GM19395 (cell line): ENCODE data around the gene BCL2.

ENCODE experiments used
- ATAC-seq: cut with Tn5 transposase; IDR thresholded peaks from one replicate; pipeline ENCODE4 v1.9.1; 2021; ENCODE audit warnings: mild to moderate bottlenecking, moderate library complexity; ENCODE audit not compliant: unreplicated experiment

BCL2 gene

DNA sequence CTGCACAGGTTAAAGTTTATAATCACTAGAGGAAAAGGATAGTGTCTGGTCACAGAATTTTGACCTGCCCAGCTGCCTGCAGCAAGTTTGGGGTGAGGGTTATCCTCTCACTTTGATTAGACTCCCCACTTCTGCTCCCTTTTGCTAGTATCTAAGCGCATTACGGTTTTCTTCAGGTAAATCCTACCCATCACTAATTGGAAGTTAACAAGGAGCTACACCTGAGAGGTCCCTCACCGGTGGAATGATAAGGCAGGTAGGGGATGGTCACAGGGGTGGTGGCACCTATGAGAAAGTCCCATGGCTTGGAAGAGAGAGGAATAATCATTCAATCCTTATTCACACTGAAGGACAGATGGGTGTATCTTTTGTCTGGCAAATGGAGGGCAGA lies 7.6 kb downstream of the BCL2 start:
- ATAC-seq: peak; percentile 18

GRCh38 chr18:63311118-63312018 lies 8.2 kb downstream of the BCL2 start:
- ATAC-seq: peak; percentile 71

- ATAC-seq: no peak
These were observed 10.1 kb downstream of the BCL2 start for GRCh38 chr18:63309422-63309821.

DNA sequence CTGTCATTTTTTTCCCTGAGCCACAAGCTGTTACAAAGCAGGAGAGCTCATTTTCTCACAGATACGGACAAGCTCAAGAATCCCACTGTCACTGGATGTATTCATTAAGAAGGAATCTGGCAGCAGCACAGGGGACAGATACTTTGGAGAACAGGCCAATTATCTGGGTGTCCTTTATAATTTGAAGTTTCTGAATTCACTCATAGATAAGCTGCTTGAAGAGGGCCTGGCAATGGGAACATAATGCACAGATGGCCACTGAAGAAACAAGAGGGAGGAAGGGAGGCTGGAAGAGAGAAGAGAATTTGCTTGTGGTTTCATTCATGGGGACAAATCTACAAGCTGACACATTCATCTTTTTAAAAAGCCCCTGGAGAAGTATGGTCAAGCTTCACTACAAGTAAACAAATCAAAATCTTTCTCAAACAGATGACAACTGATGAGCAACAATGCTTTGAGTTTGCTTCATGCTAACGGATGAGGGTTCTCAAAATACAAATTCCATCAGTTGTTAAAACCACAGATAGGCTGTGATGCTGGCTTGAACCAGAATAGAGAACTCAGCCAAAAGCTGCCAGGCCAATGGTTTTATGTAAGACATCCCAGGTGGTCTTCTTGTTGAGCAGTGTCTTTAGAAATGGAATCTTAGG lies 11.9 kb downstream of the BCL2 start:
- no peak for ATAC-seq

- ATAC-seq: no peak
These were observed 12.6 kb downstream of the BCL2 start for GRCh38 chr18:63306819-63307550.

DNA sequence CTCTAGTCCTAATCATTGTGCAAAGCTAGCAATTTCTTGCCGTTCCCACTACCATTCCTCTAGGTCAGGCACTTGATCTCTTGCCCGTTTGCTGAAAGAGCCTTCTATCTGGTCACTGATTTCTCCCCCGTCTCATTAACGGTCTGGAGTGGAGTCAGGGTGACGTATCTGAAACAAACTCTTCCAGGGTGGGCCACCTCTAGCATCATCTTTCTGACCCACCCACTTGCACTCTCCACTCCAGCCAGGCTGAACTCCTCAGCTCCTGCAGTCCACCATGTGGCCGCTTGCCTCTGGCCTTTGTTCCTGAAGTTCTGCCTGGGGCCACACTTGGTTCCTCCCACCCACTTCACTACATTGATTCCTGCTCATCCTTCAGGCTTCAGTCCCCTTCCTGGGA lies 13.3 kb downstream of the BCL2 start:
- ATAC-seq: no peak

GRCh38 chr18:63303547-63303946 lies 16.0 kb downstream of the BCL2 start:
- no peak for ATAC-seq

DNA sequence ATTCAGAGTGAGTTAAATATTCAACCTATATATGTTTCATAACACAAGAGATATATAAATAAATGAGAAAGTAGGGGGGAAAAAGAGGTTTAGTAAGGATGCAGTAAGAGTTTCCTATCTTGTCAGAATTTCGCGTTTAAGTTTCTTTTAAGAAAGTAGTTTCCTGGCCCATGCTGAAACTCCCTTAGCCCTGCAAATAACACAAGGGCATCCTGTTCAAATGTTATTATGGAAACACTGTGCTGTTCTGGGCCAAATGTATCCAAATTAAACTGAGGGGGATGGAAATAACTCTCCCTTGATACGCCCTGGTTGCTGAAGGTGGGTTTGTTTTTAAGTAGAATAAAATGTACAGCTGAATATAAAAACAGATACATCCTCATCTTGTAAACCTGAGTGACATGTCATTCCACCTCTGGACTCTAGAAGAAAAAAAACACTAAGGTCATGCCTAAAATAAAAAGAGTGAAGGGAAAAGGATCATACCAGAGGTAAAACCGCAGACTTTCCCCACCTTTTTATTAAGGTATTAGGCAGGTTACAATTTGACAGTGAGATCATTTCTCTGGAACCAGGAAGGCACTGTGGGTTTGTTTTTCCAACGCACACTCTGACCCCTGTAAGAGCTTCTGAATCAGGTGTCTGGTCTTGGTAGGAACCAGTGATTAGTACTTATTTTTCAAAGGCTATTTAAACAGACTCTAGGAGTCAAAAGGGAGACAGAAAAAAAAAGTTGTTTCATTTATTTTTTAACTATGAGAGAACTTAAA lies 16.7 kb downstream of the BCL2 start:
- ATAC-seq: no peak

GRCh38 chr18:63302220-63302619 lies 17.3 kb downstream of the BCL2 start:
- ATAC-seq: no peak

DNA sequence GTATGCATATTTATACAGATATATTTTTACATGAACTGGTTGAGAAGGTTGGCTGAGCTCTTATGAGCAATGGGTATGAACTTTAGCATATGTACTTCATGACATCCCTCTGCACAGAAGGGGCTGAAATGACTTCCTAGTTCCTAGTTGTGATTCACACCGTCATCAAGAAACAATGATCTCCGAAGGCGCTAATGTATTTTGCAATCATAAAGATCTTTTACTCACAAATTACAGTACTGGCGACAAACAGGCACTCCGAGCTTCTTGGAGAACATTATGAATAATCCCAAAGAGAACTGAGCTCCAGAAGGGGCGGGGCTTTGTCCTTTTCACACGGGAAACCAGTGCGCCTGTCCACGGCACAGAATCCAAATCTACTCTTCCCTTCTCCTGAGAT lies 18.1 kb downstream of the BCL2 start:
- ATAC-seq: no peak

GRCh38 chr18:63299837-63300745 lies 19.5 kb downstream of the BCL2 start:
- peak; percentile 73 for ATAC-seq

DNA sequence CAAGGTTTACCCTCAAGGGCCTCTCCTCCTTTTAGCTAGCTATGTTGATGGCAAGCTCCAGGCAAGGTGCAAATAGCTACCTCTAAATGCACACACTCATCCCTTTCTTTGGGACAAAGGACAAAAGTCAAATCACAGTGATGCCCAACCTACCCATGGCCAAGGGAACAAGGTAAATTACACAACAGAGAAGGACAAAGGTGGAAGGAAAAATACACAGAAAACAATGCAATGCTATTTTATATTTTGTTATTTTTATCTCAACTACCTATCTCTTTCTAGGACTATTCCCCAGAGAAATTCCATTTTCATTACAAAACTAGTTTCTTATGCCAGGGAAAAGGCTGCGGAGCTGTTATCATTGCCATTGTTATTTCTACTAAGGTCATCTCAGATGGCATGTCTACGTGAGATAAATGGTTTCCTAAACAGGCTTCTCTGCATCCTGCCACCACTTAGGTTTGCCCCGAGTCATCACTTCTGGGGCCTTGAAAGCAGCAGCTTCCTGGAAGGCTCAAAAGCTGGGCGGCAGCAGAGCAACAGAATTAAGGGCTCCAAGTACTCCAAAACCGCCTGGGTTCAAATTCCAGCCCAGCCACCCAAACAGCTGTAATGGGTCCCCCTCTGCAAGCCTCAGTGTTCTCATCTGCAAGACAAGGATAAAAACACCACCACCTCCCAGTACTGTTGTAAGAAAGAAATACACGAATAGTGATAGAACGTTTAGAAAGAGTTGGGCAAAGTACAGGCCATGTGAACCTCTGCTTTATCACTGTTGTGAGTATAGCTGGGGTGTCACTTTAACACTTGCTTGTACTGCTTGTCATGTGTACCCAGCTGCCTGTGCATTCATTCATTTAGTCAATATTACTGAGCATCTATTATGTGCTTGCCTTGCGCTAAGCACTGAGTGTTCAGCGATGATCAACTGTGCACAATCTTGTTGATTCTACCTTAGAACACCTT lies 20.9 kb downstream of the BCL2 start:
- ATAC-seq: no peak

DNA sequence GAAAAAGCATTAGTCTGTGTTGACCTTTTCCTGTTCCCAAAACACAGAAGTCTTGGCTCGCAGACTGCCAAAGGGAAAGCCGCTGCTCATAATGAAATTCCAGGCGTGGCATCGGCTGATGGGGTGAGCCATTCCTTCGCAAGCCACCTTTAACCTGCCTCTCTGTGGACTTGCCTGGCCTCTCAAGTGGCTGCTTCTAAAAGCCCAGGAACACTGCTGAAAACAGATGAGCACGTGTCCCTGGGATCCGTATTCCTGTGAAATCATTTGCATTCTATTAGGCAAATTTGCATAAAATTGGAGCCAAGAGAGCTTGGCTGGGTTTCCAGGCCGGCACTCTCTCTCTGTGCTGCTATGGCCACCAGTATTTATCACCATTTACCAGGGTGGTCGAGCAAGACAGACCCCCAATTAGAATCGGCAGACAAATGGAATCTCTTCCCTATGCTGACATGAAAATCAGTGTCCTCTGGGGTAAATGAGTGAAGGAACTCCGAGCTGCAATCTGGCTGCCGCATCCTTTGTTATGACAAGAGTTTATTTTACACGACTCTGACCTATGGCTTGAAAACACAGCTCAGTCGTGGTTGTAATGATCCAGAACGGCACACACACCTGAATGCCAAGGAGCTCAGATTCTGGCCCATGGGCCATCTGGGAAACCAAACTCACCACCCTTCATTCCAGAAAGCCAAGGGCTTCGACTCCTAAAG lies 21.7 kb downstream of the BCL2 start:
- no peak for ATAC-seq

GRCh38 chr18:63293935-63294334 lies 25.6 kb downstream of the BCL2 start:
- ATAC-seq: no peak

GRCh38 chr18:63292831-63293683 lies 26.5 kb downstream of the BCL2 start:
- peak; percentile 77 for ATAC-seq

- no peak for ATAC-seq
These were observed 28.3 kb downstream of the BCL2 start for GRCh38 chr18:63291278-63291677.

DNA sequence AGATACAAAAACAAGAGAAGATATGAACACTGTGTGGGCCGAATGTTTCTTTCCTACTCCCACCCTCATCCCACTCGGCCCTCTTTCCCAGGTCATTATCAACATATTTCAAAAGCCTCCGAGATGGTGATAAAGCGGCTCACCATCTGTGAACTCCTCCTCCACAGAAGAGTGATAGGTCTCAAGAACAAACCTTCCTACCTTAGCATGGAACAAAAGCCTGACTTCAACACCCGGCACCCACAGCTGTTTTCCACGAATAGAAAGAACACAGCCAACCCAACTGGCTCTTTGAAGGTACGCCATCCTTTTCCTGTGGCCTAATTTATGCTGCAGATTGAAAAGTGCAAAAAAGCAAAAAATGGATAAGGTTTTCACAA lies 28.8 kb downstream of the BCL2 start:
- no peak for ATAC-seq
